ENCODE results near the gene MRPL19.
A peak's percentile ranks its signal among the peaks of the same experiment; 100 is the strongest.

Gene MRPL19

GRCh38 chr2:75646583-75647425 is at the start of gene MRPL19:
Gene MRPL19 (plus strand): TSS chr2:75646783. CDS start chr2:75646808, 25 bp downstream.
- DNase-seq: peak; percentile 90

GRCh38 chr2:75596784-75597183 is 49.8 kb upstream of the MRPL19 start:
- no peak for DNase-seq

GRCh38 chr2:75597949-75598348 is 48.6 kb upstream of the MRPL19 start:
- no peak for DNase-seq

DNA sequence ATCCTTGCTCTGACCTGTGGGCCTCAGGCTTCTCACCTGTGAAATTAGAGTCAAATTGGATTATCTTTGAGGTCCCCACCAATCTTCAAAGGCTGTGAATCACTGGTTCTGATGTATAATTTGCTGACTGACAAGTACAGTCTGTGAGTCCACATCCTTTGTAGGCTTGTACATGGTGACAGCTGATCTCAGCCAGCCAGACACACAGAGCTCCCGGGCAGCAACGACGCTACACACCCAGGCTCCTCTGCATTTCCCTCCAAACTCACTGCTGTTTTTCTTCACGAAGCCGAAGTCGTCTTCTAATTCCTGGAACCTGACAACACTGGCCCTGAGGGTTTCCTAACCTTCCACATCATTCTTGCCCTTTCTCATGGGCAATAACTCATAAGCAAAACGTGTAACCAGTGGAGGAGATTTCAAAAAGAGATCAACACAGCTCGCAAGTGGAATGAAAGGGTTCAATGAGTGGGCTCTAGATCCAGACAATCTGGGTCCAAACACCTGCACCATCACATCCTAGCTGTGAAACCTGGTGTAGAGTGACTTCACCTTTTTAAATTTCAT is 47.9 kb upstream of the MRPL19 start:
- no peak for DNase-seq

- DNase-seq: no peak
These were observed 46.0 kb upstream of the MRPL19 start for GRCh38 chr2:75600461-75601011.

GRCh38 chr2:75602724-75603342 is 43.8 kb upstream of the MRPL19 start:
- DNase-seq: no peak

GRCh38 chr2:75603477-75603876 is 43.1 kb upstream of the MRPL19 start:
- no peak for DNase-seq

DNA sequence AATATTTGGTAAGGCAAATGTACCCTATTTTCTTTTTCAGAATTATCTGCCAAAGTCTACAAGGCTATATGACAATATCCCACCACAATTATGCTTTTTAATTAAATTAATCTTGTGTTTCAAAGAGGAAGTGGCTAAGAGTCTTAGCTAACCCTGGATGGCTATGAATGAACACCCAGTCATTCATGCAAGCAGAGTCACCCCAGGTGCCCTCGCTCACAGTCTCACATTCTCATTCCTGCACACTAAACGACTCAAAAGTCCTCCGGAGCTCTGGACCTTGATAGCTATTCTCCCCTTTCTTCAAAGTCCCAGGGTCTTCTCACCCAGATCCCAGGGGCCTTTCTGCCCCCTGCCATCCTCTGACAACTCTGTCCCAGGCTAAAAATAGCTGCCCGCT is 42.1 kb upstream of the MRPL19 start:
- no peak for DNase-seq

DNA sequence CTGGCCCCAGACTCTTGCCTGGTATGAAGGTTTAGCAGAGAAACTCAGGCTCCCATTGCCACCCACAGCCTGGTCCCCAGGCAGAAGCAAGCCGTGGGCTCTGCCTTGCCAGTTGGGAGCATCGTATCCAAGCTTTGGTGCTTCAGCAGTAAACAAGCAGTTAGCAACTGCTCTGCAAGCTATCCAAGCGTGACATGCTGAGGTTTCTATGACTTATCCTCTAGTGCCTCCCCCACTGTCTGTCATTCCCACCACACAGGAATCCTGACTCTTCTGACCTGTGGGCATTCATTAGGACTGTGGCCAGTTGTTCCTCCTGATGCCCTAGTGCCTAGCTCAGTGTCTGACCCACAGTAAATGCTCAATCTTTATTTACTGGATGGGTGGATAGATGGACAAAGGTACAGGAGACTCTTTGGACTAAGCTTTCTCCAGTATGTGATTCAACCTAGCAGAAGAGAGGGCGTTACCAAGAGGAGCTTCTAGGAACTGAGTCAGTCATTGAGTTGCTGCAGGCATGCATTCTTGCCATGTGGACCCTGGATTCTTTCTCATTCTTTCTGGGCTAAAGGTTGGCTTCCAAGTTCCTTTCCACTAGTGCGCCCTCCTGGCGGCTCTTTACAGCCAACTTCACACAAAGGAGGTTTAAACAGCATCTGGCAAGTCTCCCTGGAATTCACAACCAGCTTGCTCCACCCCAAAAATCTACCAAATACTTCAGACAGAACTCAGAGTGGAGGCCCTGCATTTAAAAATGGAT is 40.6 kb upstream of the MRPL19 start:
- DNase-seq: no peak

DNA sequence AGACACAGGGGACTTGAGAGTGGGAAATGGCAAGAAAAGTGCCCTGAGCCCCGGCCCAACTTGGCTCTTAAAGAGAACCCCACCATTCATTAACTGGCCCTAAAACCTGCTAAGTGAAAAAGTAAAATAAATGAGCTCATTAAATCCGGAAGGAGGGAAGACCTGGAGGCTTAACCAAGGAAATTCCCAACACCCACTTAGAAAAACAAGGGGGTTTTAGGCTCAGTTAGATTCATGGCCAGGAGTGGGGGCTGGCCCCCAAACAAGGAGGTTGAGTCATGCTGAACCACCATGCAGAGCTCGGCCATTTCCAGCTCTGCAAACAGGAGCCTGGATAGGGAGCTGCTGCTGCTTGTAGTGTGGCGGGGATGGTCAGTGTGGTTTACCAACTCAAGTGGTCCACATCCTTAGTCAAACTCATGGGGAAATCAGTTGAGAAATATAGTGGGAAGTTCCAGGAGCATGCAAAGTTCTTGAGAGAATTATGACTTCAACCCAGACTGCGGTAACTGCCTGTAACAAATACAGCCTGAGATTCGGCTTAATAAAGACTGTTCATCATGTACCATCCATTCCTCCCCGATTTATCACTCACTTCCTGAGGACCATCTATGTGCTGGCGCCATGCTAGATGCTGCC is 39.7 kb upstream of the MRPL19 start:
- peak; percentile 69 for DNase-seq

GRCh38 chr2:75607400-75607798 is 39.2 kb upstream of the MRPL19 start:
- DNase-seq: no peak

DNA sequence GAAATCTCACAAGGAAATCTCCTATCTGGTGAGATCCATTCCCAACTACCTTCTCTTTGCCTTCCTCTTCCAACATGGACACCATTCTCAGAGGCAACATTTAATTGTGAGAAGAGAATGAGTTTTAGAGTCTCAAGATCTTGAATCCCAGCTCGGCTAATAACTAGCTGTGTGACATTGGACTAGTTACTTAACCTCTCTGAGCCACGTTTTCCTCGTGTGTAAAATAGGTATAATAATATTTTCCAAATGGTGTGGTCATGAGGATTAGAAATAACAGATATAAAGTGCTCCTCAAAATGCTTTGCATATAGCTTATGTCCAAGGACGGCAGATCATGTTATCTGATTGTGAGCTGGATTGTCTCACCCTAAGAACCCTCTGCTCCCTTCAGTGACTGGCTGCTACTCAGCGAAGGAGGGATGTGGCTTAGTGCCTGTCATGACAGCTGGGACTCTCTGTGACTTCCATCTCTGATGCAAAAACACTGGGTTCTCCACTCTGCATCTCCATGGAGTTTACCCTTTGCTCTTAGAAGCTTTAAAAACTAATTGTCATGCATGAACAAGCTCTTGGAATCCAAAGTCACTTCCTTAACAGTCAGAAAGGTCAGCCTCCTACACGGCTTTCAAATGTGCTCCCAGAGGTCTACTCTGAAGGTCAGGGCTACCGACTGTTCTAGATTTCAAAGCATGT is 38.4 kb upstream of the MRPL19 start:
- no peak for DNase-seq

GRCh38 chr2:75608684-75609333 is 37.8 kb upstream of the MRPL19 start:
- no peak for DNase-seq

- DNase-seq: no peak
These were observed 37.3 kb upstream of the MRPL19 start for GRCh38 chr2:75609334-75609689.

GRCh38 chr2:75609937-75610508 is 36.6 kb upstream of the MRPL19 start:
- no peak for DNase-seq

DNA sequence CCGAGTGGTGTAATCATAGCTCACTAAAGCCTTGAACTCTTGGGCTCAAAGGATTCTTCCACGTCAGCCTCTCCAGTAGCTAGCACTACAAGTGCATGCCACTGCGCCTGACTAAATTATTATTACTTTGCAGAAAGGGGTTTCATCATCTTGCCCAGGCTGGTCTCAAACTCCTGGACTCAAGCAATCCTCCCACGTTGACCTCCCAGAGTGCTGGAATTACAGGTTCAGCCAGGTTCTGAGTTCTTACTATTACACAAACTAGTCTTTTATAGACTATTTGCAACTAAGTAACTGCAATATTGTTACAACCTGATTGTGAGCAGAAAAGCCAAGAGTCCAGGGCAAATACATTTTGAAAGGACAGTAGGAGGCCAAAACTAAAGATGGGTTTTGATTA is 35.9 kb upstream of the MRPL19 start:
- no peak for DNase-seq

GRCh38 chr2:75612108-75612861 is 34.3 kb upstream of the MRPL19 start:
- DNase-seq: no peak

DNA sequence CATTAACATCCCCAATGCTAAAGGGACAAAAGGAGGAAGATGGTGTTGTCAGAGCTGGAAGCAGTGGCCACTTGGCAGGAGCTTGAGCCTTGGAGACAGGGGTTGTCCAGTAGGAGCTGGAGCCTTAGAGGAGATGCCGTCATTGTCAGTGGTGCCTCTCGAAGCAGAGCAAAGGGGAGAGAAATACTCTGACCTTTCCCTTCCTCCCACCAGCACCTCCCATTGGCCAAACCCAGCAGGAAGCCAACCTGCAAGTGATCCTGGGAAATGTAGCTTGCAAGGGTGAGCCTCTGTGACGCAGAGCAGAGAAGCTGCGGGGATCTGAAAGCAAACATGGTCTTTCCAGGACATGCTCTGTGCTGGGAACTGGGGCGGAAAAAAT is 33.7 kb upstream of the MRPL19 start:
- no peak for DNase-seq

- DNase-seq: no peak
These were observed 32.4 kb upstream of the MRPL19 start for GRCh38 chr2:75614162-75614651.

GRCh38 chr2:75616406-75616805 is 30.2 kb upstream of the MRPL19 start:
- DNase-seq: no peak

Measured in MV-4-11 (cell line).